KMS-11 (cell line): ENCODE data around the gene CALN1.

Experiments
- H2AFZ ChIP-seq: fragments of 200-600 bp; sonication (generic); 2 replicates; pipeline ENCODE4 v1.6.1; 2016; ENCODE audit warnings: antibody characterized with exemption, mixed run types, low read depth
- H3K27ac ChIP-seq: fragments of 200-600 bp; sonication (generic); 2 replicates; pipeline ENCODE4 v1.6.1; 2016; ENCODE audit warnings: mild to moderate bottlenecking, mixed run types
- H3K27me3 ChIP-seq: fragments of 200-600 bp; sonication (generic); 2 replicates; pipeline ENCODE4 v1.6.1; 2017; ENCODE audit warnings: mild to moderate bottlenecking, low read depth, mixed run types, moderate library complexity; ENCODE audit not compliant: insufficient read depth
- H3K36me3 ChIP-seq: fragments of 200-600 bp; sonication (generic); 2 replicates; pipeline ENCODE4 v1.6.1; 2017; ENCODE audit warnings: mild to moderate bottlenecking, mixed run types; ENCODE audit not compliant: insufficient read depth
- H3K4me1 ChIP-seq: fragments of 200-600 bp; sonication (generic); 2 replicates; pipeline ENCODE4 v1.6.1; 2016; ENCODE audit warnings: mild to moderate bottlenecking, low read depth, mixed run types; ENCODE audit not compliant: poor library complexity, severe bottlenecking
- H3K4me2 ChIP-seq: fragments of 200-600 bp; sonication (generic); 2 replicates; pipeline ENCODE4 v1.7.0; 2016; ENCODE audit warnings: mild to moderate bottlenecking, mixed run types
- H3K4me3 ChIP-seq: fragments of 200-600 bp; sonication (generic); IDR thresholded peaks from 2 replicates; pipeline ENCODE4 v1.6.1; 2017; ENCODE audit warnings: low read depth, low read length, mixed read lengths; ENCODE audit not compliant: insufficient read depth
- H3K79me2 ChIP-seq: fragments of 200-600 bp; sonication (generic); 2 replicates; pipeline ENCODE4 v1.6.1; 2016; ENCODE audit warnings: low read depth, mixed run types; ENCODE audit not compliant: insufficient read depth
- H3K9ac ChIP-seq: fragments of 200-600 bp; sonication (generic); 2 replicates; pipeline ENCODE4 v1.6.1; 2016; ENCODE audit warnings: mild to moderate bottlenecking, mixed run types
- H4K20me1 ChIP-seq: fragments of 200-600 bp; sonication (generic); 2 replicates; pipeline ENCODE4 v1.6.1; 2016; ENCODE audit warnings: mild to moderate bottlenecking, mixed run types; ENCODE audit not compliant: insufficient read depth
- CTCF ChIP-seq: fragments of 200-600 bp; sonication (generic); conservative IDR thresholded peaks from 2 replicates; pipeline ENCODE4 v1.6.1; 2017; ENCODE audit warnings: low read depth, mild to moderate bottlenecking, antibody characterized with exemption, low read length, moderate library complexity, mixed read lengths

CALN1 gene

GRCh38 chr7:72249106-72249505 is 163.0 kb downstream of the CALN1 start:
- Histone ChIP-seq H4K20me1 (no peaks in the 10 kb centered on the region), H3K9ac (no peak overlapping the region), H3K4me2 (no peak overlapping the region), H3K79me2 (no peaks in the 10 kb centered on the region), H3K27ac (no peak overlapping the region), H3K27me3 (no peaks in the 10 kb centered on the region), H2AFZ (no peak overlapping the region), H3K4me3 (no peak overlapping the region), H3K36me3 (no peaks in the 10 kb centered on the region), H3K4me1 (no peaks in the 10 kb centered on the region)
- TF ChIP-seq CTCF, result no peak

- no peak overlapping the region for H3K9ac ChIP-seq
- H3K4me2 ChIP-seq, result no peak overlapping the region
- no peak for TF ChIP-seq CTCF
- no peaks in the 10 kb centered on the region for H3K4me1 ChIP-seq
- no peaks in the 10 kb centered on the region for H3K36me3 ChIP-seq
- no peak overlapping the region for H3K4me3 ChIP-seq
- H2AFZ ChIP-seq, result no peak overlapping the region
- H3K27ac ChIP-seq, result no peak overlapping the region
- no peaks in the 10 kb centered on the region for H4K20me1 ChIP-seq
- no peaks in the 10 kb centered on the region for H3K27me3 ChIP-seq
- no peaks in the 10 kb centered on the region for H3K79me2 ChIP-seq
Measured at GRCh38 chr7:72244826-72245398, 167.2 kb downstream of the CALN1 start.

GRCh38 chr7:72243329-72243728 is 168.8 kb downstream of the CALN1 start:
- H3K79me2 ChIP-seq, result no peaks in the 10 kb centered on the region
- no peaks in the 10 kb centered on the region for H3K27me3 ChIP-seq
- H3K9ac ChIP-seq, result no peak overlapping the region
- no peaks in the 10 kb centered on the region for H3K36me3 ChIP-seq
- TF ChIP-seq CTCF, result no peak
- H3K27ac ChIP-seq, result no peak overlapping the region
- no peaks in the 10 kb centered on the region for H3K4me1 ChIP-seq
- no peaks in the 10 kb centered on the region for H4K20me1 ChIP-seq
- H3K4me2 ChIP-seq, result no peak overlapping the region
- no peak overlapping the region for H3K4me3 ChIP-seq
- H2AFZ ChIP-seq, result no peak overlapping the region

- Histone ChIP-seq H2AFZ (no peak overlapping the region), H3K4me2 (no peak overlapping the region), H3K4me3 (no peak overlapping the region), H3K27me3 (no peaks in the 10 kb centered on the region), H3K9ac (no peak overlapping the region), H3K79me2 (no peaks in the 10 kb centered on the region), H3K27ac (no peak overlapping the region), H3K36me3 (no peaks in the 10 kb centered on the region), H4K20me1 (no peaks in the 10 kb centered on the region), H3K4me1 (no peaks in the 10 kb centered on the region)
- TF ChIP-seq CTCF, result no peak
Measured at GRCh38 chr7:72235351-72235750, 176.8 kb downstream of the CALN1 start.
